ENCODE data around the gene HOXC6. TPM values are rescaled to one million over a fixed set of nuclear protein-coding genes. Genes with fewer than 3 reads are reported as not detected.

Gene HOXC6
- total and polyA plus RNA-seq, 10 of the 15 experiments (the other 5 are each of a cell fraction or from before 2014, with no cell fraction given): 0.02 to 0.55 (median 0.45) TPM; not detected in 4

DNA sequence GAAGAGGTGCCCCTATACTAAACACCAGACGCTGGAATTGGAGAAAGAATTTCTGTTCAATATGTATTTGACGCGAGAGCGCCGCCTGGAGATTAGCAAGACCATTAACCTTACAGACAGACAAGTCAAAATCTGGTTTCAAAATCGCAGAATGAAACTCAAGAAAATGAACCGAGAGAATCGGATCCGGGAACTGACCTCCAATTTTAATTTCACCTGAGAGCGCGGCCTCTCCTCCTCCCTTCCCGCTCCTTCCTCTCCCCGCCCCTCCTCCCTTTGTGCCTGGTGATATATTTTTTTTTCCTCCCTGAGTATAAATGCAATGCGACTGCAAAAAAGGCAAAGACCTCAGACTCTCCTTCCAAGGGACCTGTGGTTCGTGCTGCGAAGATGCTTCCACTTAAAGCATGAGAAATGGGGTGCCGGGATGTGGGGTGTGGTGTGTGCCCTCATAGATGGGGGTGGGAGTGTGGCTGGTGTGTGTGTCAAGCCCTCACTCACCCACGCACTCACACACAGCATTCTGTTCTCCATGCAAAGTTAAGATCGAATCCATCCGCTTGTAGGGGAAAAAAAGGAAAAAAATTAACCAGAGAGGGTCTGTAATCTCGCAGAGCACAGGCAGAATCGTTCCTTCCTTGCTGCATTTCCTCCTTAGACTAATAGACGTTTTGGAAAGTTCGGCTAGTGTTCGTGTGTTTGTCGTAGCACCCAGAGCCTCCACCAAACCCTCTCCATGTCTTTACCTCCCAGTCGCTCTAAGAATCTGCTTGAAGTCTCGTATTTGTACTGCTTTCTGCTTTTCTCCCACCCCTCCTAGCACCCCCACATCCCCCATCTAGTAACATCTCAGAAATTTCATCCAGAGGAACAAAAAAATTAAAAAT lies 38.8 kb upstream of the HOXC6 start (continued):
- TF ChIP-seq MTA3 (IDR thresholded peaks at IDR 0.05; ENCODE audit: borderline replicate concordance, low read length) (no peak), IKZF2 (IDR thresholded peaks at IDR 0.05) (peak; percentile 29 to 34; a peak in 1 of 4 replicates), DPF2 (IDR thresholded peaks at IDR 0.05) (0 out of 2 replicates have a peak, but pooled peaks have one; percentile 16), ETV6 (conservative IDR thresholded peaks at IDR 0.05 in 1 of 2, IDR thresholded peaks at IDR 0.05 in 1 of 2; ENCODE audit: borderline replicate concordance in 1 of 2, low read depth in 1 of 2) (0 out of 4 replicates have a peak, but pooled peaks of 1 of the 2 experiments have one; percentile 11), BRCA1 (IDR thresholded peaks at IDR 0.05; ENCODE audit: low read depth, low read length) (no peak), TCF7 (IDR thresholded peaks at IDR 0.05; ENCODE audit: borderline replicate concordance) (no peak), SUZ12 (IDR thresholded peaks at IDR 0.05; ENCODE audit: unreplicated experiment) (no peak), ZBED1 (IDR thresholded peaks at IDR 0.05; ENCODE audit: borderline replicate concordance) (no peak), POLR2A (IDR thresholded peaks at IDR 0.05; ENCODE audit: low read depth, low read length) (no peak), RAD51 (IDR thresholded peaks at IDR 0.05) (no peak), POU2F2 (IDR thresholded peaks at IDR 0.05; ENCODE audit: borderline replicate concordance, low read depth, low read length) (0 out of 3 replicates have a peak, but pooled peaks have one; percentile 34), EP300 (IDR thresholded peaks at IDR 0.05; ENCODE audit: borderline replicate concordance in 1 of 2, control insufficient read depth in 1 of 2, low read depth in 2 of 2, low read length in 2 of 2) (0 out of 4 replicates have a peak, but pooled peaks of 1 of the 2 experiments have one; percentile 18), MTA2 (IDR thresholded peaks at IDR 0.05; ENCODE audit: low read depth) (0 out of 2 replicates have a peak, but pooled peaks have one; percentile 15), TARDBP (IDR thresholded peaks at IDR 0.05; ENCODE audit: borderline replicate concordance) (no peak), ZNF384 (IDR thresholded peaks at IDR 0.05; ENCODE audit: borderline replicate concordance, low read depth, low read length) (no peak), MYB (IDR thresholded peaks at IDR 0.05; ENCODE audit: borderline replicate concordance, low read depth, low read length) (no peak), NBN (IDR thresholded peaks at IDR 0.05) (0 out of 2 replicates have a peak, but pooled peaks have one; percentile 23)
- TF ChIP-seq, protein P1, sequence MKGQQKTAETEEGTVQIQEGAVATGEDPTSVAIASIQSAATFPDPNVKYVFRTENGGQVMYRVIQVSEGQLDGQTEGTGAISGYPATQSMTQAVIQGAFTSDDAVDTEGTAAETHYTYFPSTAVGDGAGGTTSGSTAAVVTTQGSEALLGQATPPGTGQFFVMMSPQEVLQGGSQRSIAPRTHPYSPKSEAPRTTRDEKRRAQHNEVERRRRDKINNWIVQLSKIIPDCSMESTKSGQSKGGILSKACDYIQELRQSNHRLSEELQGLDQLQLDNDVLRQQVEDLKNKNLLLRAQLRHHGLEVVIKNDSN (IDR thresholded peaks at IDR 0.05; ENCODE audit: borderline replicate concordance, extremely low read length, insufficient read depth, low read depth, low read length): no peak
- TF ChIP-seq, protein P2, sequence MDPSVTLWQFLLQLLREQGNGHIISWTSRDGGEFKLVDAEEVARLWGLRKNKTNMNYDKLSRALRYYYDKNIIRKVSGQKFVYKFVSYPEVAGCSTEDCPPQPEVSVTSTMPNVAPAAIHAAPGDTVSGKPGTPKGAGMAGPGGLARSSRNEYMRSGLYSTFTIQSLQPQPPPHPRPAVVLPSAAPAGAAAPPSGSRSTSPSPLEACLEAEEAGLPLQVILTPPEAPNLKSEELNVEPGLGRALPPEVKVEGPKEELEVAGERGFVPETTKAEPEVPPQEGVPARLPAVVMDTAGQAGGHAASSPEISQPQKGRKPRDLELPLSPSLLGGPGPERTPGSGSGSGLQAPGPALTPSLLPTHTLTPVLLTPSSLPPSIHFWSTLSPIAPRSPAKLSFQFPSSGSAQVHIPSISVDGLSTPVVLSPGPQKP (IDR thresholded peaks at IDR 0.05; ENCODE audit: low read depth, low read length): no peak
- TF ChIP-seq, protein P3, sequence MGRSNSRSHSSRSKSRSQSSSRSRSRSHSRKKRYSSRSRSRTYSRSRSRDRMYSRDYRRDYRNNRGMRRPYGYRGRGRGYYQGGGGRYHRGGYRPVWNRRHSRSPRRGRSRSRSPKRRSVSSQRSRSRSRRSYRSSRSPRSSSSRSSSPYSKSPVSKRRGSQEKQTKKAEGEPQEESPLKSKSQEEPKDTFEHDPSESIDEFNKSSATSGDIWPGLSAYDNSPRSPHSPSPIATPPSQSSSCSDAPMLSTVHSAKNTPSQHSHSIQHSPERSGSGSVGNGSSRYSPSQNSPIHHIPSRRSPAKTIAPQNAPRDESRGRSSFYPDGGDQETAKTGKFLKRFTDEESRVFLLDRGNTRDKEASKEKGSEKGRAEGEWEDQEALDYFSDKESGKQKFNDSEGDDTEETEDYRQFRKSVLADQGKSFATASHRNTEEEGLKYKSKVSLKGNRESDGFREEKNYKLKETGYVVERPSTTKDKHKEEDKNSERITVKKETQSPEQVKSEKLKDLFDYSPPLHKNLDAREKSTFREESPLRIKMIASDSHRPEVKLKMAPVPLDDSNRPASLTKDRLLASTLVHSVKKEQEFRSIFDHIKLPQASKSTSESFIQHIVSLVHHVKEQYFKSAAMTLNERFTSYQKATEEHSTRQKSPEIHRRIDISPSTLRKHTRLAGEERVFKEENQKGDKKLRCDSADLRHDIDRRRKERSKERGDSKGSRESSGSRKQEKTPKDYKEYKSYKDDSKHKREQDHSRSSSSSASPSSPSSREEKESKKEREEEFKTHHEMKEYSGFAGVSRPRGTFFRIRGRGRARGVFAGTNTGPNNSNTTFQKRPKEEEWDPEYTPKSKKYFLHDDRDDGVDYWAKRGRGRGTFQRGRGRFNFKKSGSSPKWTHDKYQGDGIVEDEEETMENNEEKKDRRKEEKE (IDR thresholded peaks at IDR 0.05): no peak

Data from GM12878 (cell line).